Subcutaneous adipose tissue (tissue), 4 donors: ENCODE measurements around the gene ADIG. TPM values are rescaled to one million over a fixed set of nuclear protein-coding genes. Genes with fewer than 3 reads are reported as not detected.

Experiments
- total RNA-seq, 4 donors: library from RNA; depleted of rRNA; stranded (reverse); fragments of >200 nt; gene quantifications; one replicate each; pipeline ENCODE4 v1.1.0, GENCODE V29; 2016
- TF ChIP-seq, protein P1 (sequence below): fragments of 450-650 bp; IDR thresholded peaks from one replicate; pipeline ENCODE4 v1.5.1; 2016; ENCODE audit warnings: low read depth, mild to moderate bottlenecking, control low read depth, antibody characterized with exemption, moderate library complexity

The ADIG gene
- total RNA-seq = not detected

DNA sequence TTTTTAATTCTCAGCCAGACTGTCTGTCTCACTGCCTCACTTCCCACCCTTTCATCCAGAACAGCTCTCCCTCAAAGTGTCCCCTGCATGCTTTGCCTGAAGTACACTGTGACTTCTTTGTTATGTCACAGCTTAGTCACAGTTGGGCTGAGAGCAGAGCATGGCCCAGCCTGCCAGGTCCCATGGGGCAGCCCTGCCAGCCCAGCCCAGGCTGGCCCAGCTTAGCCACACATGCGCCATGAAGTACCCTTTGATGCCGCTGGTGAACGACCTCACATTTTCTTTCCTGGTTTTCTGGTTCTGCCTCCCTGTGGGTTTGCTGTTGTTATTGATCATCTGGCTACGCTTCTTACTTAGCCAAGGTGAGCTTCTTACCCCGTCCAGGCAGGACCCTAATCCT lies at the start of gene ADIG:
Gene ADIG (plus strand): TSS at position 185 of the 400 bp plus-strand sequence. CDS start 54 bp downstream, at position 239.
- TF ChIP-seq, protein P1, sequence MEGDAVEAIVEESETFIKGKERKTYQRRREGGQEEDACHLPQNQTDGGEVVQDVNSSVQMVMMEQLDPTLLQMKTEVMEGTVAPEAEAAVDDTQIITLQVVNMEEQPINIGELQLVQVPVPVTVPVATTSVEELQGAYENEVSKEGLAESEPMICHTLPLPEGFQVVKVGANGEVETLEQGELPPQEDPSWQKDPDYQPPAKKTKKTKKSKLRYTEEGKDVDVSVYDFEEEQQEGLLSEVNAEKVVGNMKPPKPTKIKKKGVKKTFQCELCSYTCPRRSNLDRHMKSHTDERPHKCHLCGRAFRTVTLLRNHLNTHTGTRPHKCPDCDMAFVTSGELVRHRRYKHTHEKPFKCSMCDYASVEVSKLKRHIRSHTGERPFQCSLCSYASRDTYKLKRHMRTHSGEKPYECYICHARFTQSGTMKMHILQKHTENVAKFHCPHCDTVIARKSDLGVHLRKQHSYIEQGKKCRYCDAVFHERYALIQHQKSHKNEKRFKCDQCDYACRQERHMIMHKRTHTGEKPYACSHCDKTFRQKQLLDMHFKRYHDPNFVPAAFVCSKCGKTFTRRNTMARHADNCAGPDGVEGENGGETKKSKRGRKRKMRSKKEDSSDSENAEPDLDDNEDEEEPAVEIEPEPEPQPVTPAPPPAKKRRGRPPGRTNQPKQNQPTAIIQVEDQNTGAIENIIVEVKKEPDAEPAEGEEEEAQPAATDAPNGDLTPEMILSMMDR = no peak

DNA sequence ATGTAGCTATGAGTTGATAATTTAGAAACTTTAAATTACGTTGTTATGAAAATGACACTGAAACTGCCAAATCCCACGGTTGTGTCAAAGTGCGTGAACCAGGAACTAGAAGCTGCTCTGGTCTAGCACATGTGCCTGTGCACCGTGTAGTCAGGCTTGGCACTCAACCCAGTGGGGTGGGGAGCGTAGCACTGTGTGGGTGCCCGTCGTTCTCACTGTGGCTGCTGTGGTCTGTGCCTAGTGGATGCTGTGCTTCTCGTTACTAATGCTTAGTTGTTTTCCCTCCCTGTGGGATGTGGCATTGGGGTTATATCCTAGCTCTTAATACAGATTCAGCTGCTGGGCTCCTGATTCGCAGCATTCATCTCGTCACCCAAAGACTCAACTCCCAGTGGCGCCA lies 46.2 kb upstream of the ADIG start:
- TF ChIP-seq, protein P1 = no peak

DNA sequence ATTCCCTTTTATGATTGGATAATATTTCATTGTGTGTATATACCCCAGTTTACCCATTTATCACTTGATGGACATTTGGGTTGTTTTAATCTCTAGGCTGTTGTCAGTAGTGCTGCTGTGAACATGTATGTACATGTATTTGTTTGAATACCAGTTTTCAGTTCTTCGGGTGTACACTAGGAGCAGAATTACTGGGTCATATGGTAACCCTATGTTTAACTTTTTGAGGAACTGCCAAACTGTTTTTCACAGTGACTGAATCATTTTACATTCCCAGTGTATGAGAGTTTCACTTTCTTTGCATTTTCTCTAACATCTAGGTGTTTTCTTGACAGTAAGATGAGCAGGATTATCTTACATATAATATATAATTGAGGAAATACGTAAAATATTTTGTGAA lies 44.7 kb upstream of the ADIG start:
- TF ChIP-seq, protein P1 = no peak

DNA sequence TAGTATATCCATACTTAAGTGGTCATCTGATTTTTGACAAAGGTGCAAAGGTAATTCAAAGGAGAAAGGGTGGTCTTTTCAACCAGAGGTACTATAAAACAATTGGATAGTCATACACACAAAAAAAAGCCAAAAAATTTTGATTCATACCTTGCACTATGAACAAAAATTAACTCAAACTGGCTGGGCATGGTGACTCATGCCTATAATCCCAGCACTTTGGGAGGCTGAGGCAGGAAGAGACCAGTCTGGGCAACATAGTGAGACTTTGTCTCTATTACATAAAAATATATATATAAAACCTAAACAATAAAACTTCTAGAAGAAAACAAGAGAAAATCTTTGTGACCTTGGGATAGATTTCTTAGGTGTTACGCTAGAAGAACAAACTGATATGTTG lies 43.8 kb upstream of the ADIG start:
- TF ChIP-seq, protein P1 = no peak

DNA sequence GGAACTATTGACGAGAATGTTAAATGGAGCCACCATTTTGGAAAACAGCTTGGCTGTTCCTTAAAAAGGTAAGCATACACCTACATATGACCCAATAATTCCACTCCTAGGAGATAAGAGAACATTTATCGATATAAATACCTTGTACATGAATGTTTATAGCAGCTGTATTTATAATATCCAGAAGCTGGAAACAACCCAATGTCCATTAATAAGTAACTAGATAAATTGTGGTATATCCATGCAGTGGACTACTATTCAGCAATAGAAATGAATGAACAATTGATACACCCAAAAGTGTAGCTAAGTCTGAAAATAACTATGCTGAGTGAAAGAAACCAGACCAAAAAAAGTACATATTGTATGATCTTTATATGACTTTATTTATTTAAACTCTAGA lies 42.2 kb upstream of the ADIG start:
- TF ChIP-seq, protein P1 = no peak

DNA sequence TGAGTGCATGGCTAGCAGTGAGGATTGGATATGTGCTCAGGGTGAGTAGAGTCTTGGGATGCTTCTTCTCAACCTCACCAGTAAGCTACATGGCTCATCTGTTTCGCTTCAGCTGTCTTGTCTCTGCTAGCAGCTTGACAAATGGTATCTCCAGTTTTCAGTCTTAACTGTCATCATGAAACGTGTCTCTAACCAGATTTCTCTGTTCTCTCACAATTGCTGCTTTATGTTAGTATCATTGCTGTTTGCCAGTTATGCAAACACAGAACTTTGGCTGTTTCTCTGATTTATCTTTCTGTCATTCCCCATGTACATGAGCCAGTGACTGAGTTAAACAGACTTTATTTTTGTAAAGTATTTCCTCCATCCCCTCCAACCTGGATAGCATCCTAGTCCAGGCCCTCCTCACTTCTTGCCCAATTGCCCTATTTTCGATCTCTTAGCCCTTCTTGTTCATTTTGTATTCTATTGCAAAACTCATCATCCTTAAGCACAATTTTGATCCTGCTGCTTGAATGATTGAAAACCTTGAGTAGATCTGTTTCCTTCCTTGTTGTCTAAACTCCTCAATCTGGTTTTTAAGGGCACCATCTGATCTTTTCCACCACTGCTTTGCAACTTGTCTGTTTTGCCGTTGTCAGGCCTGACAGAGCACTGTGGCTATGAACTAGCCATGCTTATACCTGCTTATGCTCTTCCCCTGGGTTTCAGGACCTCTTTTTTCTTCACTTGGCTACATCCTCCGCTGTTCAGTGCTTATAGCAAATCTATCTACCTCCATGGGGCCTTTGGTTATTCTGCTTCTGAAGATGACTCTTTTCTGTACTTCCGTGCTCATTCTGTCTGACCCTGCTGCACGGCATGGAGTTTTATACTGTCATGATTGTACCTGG lies 37.7 kb upstream of the ADIG start:
- TF ChIP-seq, protein P1 = no peak

DNA sequence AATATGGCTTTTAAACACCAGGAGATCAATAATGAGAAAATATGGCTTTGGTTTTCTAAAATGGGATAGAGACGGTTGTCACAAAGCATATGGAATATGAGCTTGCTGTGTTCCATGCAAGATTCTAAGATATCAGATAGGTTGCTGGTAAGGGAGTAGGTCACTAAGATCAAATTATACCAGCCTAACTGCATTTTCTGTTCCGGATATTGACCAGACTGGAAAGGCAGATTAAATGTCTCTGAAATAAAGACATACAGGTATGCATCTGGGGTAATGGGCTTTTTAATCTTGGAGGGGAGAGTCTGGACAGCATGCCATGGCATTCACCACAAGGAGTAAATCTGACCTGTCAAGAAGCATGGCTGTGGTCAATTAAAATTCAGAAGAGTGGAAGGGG lies 35.2 kb upstream of the ADIG start:
- TF ChIP-seq, protein P1 = no peak
